RWPE2 (cell line): ENCODE results near the gene TNK2.

Experiments used
- ATAC-seq: fragments of 200-7000 bp; cut with Tn5 transposase; 3 replicates; pipeline ENCODE4 v1.9.1; 2021; ENCODE audit warnings: low read depth
- DNase-seq: peaks from one replicate; pipeline ENCODE4 v3.0.0-alpha.2; 2020; ENCODE audit warnings: low spot score
- H3K27ac ChIP-seq: fragments of 450-650 bp; 2 replicates; pipeline ENCODE4 v1.5.1; 2017; ENCODE audit warnings: mild to moderate bottlenecking; ENCODE audit not compliant: poor library complexity, severe bottlenecking
- H3K27me3 ChIP-seq: fragments of 250-450 bp; sonication (Bioruptor Pico); 2 replicates; pipeline ENCODE4 v1.5.1; 2021; ENCODE audit warnings: mild to moderate bottlenecking, moderate library complexity; ENCODE audit not compliant: insufficient read depth, poor library complexity, severe bottlenecking
- H3K36me3 ChIP-seq: fragments of 250-450 bp; sonication (Bioruptor Pico); 2 replicates; pipeline ENCODE4 v1.5.1; 2020; ENCODE audit warnings: low read depth, mild to moderate bottlenecking, moderate library complexity
- H3K4me1 ChIP-seq: fragments of 250-450 bp; sonication (Bioruptor Pico); 2 replicates; pipeline ENCODE4 v1.5.1; 2021; ENCODE audit warnings: mild to moderate bottlenecking, moderate library complexity; ENCODE audit not compliant: insufficient read depth, poor library complexity, severe bottlenecking
- H3K4me3 ChIP-seq: fragments of 250-450 bp; sonication (Bioruptor Pico); 2 replicates; pipeline ENCODE4 v1.5.1; 2021; ENCODE audit warnings: mild to moderate bottlenecking, moderate library complexity; ENCODE audit not compliant: severe bottlenecking
- H3K9me3 ChIP-seq: fragments of 250-450 bp; sonication (Bioruptor Pico); 2 replicates; pipeline ENCODE4 v1.5.1; 2021; ENCODE audit warnings: mild to moderate bottlenecking, moderate library complexity; ENCODE audit not compliant: severe bottlenecking
- CTCF ChIP-seq: fragments of 450-650 bp; IDR thresholded peaks from one replicate; pipeline ENCODE4 v1.5.1; 2017; ENCODE audit warnings: mild to moderate bottlenecking, moderate library complexity; ENCODE audit not compliant: poor library complexity, severe bottlenecking

Gene TNK2

GRCh38 chr3:195877136-195877715, 31.1 kb downstream of the TNK2 start:
- DNase-seq (no peak), ATAC-seq (0 out of 3 replicates have a peak, but pooled peaks have one; percentile 11)
- no peak overlapping the region for H3K27ac ChIP-seq
- H3K4me1 ChIP-seq: no peaks in the 10 kb centered on the region
- H3K27me3 ChIP-seq: no peaks in the 10 kb centered on the region
- H3K9me3 ChIP-seq: no peaks in the 10 kb centered on the region
- H3K36me3 ChIP-seq: peaks cover 47% of the 10 kb centered on the region
- no peak overlapping the region for H3K4me3 ChIP-seq
- no peak for TF ChIP-seq CTCF

- H3K4me3 ChIP-seq: no peak overlapping the region
- TF ChIP-seq CTCF: no peak
- peaks cover 44% of the 10 kb centered on the region for H3K36me3 ChIP-seq
- no peaks in the 10 kb centered on the region for H3K9me3 ChIP-seq
- H3K27me3 ChIP-seq: no peaks in the 10 kb centered on the region
- DNase-seq: no peak
- peak overlapping the region; percentile 17 for H3K27ac ChIP-seq
- no peaks in the 10 kb centered on the region for H3K4me1 ChIP-seq
- ATAC-seq: no peak
Measured at GRCh38 chr3:195876297-195877064, 31.9 kb downstream of the TNK2 start.

- peaks cover 52% of the 10 kb centered on the region for H3K36me3 ChIP-seq
- no peak overlapping the region for H3K4me3 ChIP-seq
- no peak for ATAC-seq
- peaks cover 6% of the 10 kb centered on the region for H3K4me1 ChIP-seq
- peak; percentile 56 for DNase-seq
- no peak for TF ChIP-seq CTCF
- no peaks in the 10 kb centered on the region for H3K27me3 ChIP-seq
- no peaks in the 10 kb centered on the region for H3K9me3 ChIP-seq
- peak overlapping the region; percentile 17 for H3K27ac ChIP-seq
Measured at GRCh38 chr3:195875482-195876236, 32.7 kb downstream of the TNK2 start.

- no peaks in the 10 kb centered on the region for H3K27me3 ChIP-seq
- H3K4me3 ChIP-seq: no peak overlapping the region
- DNase-seq: no peak
- TF ChIP-seq CTCF: no peak
- H3K9me3 ChIP-seq: no peaks in the 10 kb centered on the region
- peak overlapping the region; percentile 18 for H3K27ac ChIP-seq
- no peak for ATAC-seq
- H3K36me3 ChIP-seq: peaks cover 50% of the 10 kb centered on the region
- peaks cover 7% of the 10 kb centered on the region for H3K4me1 ChIP-seq
Measured at GRCh38 chr3:195873971-195874370, 34.4 kb downstream of the TNK2 start.
